GM12891 (cell line): Measurements from ENCODE around the gene AADACL2. TPM values are rescaled to one million over a fixed set of nuclear protein-coding genes. Genes with fewer than 3 reads are reported as not detected.

Experiments
- DNase-seq: peaks from one replicate; pipeline ENCODE4 v3.0.0; 2011; ENCODE audit warnings: low spot score; ENCODE audit not compliant: insufficient read length
- FAIRE-seq: peaks from 2 replicates; lab custom pipeline; 2011; peaks lifted over from hg19 to GRCh38; lab: Jason Lieb, UNC
- PAX5 ChIP-seq: IDR thresholded peaks from 2 replicates; pipeline ENCODE4 v1.6.1; 2011; ENCODE audit warnings: low read length, moderate library complexity, mild to moderate bottlenecking; ENCODE audit not compliant: insufficient read depth, severe bottlenecking
- POLR2A ChIP-seq: IDR thresholded peaks from 2 replicates; pipeline ENCODE4 v1.6.1; 2011; ENCODE audit warnings: low read depth, low read length, control low read depth
- POLR2AphosphoS5 ChIP-seq: IDR thresholded peaks from 2 replicates; pipeline ENCODE4 v1.6.1; 2011; ENCODE audit warnings: low read depth, low read length, control low read depth
- POU2F2 ChIP-seq: IDR thresholded peaks from 2 replicates; pipeline ENCODE4 v1.6.1; 2011; ENCODE audit warnings: low read depth, mild to moderate bottlenecking, control low read depth, low read length, moderate library complexity
- SPI1 ChIP-seq: IDR thresholded peaks from 2 replicates; pipeline ENCODE4 v1.6.1; 2011; ENCODE audit warnings: low read depth, low read length, control low read depth
- TAF1 ChIP-seq: IDR thresholded peaks from 2 replicates; pipeline ENCODE4 v1.6.1; 2011; ENCODE audit warnings: low read depth, low read length, control low read depth
- polyA plus RNA-seq: library from polyadenylated mRNA; unstranded; fragments of >200 nt; gene quantifications from one replicate; pipeline ENCODE4 v1.2.1, GENCODE V29; 2012; ENCODE audit warnings: low read depth, missing spikeins, inconsistent platforms; ENCODE audit not compliant: missing spikeins

AADACL2 gene, protein sequence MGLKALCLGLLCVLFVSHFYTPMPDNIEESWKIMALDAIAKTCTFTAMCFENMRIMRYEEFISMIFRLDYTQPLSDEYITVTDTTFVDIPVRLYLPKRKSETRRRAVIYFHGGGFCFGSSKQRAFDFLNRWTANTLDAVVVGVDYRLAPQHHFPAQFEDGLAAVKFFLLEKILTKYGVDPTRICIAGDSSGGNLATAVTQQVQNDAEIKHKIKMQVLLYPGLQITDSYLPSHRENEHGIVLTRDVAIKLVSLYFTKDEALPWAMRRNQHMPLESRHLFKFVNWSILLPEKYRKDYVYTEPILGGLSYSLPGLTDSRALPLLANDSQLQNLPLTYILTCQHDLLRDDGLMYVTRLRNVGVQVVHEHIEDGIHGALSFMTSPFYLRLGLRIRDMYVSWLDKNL
- polyA plus RNA-seq: not detected

DNA sequence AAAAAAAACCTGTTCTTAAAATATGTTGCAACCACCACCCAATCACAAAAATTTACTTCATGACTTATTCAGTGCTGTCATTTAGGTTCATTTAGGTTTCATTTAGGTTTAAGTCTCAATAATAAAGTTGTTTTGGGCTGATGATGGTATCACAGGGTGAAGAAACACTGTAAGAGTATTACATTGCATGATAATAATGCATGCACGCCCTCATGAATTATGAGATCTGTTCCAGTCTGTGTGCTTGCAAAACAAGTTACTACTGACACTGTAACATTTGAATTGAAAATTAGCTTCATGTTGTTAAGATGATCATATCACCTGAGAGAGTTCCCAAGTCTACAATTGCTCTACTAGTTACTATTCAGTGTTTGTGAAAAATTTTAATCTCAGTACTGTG lies at the start of gene AADACL2:
TSS of gene AADACL2 (plus strand) at position 315 of the 400 bp plus-strand sequence. CDS start 109 bp downstream, outside the sequence.
- DNase-seq (no peak), FAIRE-seq (no peak)
- TF ChIP-seq SPI1 (no peak), TAF1 (no peak), POU2F2 (no peak), POLR2AphosphoS5 (no peak)

DNA sequence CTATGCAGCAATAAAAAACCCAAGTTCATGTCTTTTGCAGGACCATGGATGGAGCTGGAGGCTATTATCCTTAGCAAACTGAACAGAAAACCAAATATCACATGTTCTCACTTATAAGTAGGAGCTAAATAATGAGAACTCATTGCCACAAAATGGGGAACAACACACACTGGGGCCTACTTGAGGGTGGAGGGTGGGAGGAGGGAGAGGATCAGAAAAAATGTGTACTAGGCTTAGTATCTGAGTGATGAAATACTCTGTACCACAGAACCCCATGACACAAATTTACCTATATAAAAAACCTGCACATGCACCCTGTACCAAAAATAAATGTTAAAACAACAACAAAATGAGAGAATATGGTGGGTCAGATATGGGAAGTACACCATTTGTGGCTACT lies 49.6 kb upstream of the AADACL2 start:
- no peak for DNase-seq
- FAIRE-seq: no peak
- TF ChIP-seq POLR2A (no peak), POLR2AphosphoS5 (no peak), POU2F2 (no peak), SPI1 (no peak), PAX5 (no peak), TAF1 (no peak)

DNA sequence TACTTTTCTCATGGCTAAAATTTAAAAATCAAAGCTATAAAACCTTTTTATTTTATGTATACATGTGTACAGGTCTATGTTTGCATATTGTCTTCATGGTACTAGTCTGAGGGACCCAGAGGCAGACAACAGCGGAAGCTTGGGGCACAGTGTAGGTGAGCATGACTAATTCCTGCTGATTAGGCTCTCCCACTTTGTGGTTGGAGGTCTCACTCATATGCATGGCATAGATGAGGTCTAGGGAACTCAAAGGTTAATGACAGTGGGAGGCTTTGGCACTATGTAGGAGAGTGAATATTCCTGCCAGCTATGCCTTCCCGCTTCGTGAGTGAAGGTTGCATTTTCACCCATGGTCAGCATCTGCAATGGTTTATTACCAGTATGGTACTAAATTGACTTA lies 47.5 kb upstream of the AADACL2 start:
- DNase-seq (no peak), FAIRE-seq (no peak)
- TF ChIP-seq TAF1: no peak
- no peak for TF ChIP-seq POLR2A
- no peak for TF ChIP-seq SPI1
- no peak for TF ChIP-seq POLR2AphosphoS5
- no peak for TF ChIP-seq POU2F2
- no peak for TF ChIP-seq PAX5

DNA sequence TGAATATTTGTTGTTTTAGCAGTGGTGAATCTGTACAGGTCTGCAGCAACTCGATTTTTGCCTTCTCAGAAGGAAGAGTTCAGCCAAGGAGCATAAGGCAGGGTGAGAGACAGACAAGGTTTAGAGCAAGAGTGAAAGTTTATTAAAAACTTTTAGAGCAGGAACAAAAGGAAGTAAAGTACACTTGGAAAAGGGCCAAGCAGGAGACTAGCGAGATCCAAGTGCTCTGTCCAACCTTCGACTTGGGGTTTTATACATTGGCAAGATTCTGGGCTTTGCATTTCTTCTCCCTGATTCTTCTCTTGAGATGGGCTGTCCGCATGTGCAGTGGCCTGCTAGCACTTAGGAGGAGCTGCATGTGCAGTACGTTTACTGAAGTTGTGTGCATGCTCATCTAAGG lies 46.7 kb upstream of the AADACL2 start:
- DNase-seq: no peak
- FAIRE-seq: peak; percentile 5
- TF ChIP-seq PAX5: no peak
- TF ChIP-seq POLR2A: no peak
- no peak for TF ChIP-seq POU2F2
- no peak for TF ChIP-seq SPI1
- TF ChIP-seq POLR2AphosphoS5: no peak
- TF ChIP-seq TAF1: no peak

DNA sequence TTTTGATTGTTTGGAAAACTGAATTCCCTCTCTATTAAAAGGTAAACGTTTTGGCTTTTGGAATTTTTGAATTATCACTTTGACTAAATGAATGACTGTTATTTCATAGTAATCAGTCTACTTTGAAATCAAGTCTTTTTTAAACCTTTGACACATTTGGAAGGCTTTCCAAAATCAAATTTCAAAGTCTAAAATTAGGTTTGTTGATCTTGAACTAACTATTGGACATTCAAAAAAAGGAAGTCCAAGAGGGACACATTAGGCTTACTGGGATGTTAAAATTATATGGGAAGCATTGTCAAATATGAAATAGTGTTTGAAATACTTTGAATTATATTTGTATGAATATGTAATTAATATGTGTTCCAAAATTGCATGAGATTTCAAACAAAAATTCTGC lies 45.2 kb upstream of the AADACL2 start:
- FAIRE-seq (no peak), DNase-seq (no peak)
- TF ChIP-seq PAX5: no peak
- no peak for TF ChIP-seq POLR2A
- no peak for TF ChIP-seq POLR2AphosphoS5
- TF ChIP-seq SPI1: no peak
- no peak for TF ChIP-seq TAF1
- no peak for TF ChIP-seq POU2F2

DNA sequence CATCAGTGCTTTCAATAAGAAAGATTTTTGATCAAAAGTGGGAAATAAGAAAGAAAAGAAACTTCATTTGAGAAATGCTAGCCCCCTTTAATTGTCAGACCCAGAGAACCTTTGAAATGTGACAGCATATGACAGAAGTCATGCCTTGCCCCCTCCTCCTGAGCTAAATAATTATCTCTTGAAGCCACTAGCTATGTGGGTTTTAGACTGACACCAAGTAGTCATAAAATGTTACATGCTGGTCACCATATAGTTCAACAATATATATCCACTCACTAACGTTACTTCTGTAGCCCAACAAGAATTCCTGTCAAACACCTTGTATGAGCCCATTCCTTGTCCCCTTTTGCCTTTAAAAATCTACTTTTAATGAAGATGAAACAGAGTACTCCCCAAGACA lies 43.1 kb upstream of the AADACL2 start:
- no peak for TF ChIP-seq TAF1
- TF ChIP-seq POLR2A: no peak
- no peak for DNase-seq
- no peak for FAIRE-seq

DNA sequence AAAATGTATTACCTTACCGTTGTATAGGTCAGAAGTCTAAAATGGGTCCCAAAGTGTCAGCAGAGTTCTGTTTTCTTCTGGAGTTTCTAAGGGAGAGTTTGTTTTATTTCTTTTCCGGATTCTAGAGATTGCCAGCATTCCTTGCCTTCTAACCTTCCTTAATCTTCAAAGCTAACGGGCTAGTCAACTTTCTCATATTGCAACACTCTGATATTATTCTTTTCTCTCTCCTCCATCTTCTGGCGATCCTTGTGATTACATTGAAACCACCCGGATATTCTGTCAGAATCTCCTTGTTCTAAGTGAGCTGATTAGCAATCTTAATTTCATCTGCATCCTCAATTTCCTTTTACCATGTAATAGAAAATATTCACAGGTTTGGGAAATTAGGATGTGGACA lies 36.2 kb upstream of the AADACL2 start:
- no peak for FAIRE-seq
- no peak for DNase-seq
- no peak for TF ChIP-seq POU2F2
- no peak for TF ChIP-seq SPI1
- no peak for TF ChIP-seq POLR2A
- no peak for TF ChIP-seq PAX5
- TF ChIP-seq POLR2AphosphoS5: no peak
- no peak for TF ChIP-seq TAF1

DNA sequence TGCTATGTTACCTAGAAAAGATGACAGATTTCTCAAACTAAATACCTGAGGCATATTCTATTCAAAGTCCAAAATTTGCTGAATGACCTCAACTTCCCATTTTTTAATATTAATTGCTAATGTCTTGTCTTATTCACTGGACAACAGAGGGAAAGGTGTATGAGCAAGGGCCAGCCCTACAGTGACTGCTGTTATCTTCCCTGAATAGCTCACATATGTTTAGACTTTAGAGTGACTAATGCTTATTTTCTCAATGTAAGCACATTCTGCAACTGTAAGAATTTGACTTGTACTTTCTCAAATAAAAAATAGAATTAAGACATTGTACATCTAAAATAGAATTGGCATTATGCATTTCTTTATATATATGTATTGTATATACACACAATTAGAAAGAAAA lies 26.5 kb upstream of the AADACL2 start:
- no peak for DNase-seq
- no peak for FAIRE-seq
- TF ChIP-seq POLR2A (no peak), TAF1 (no peak), POU2F2 (no peak), PAX5 (no peak), SPI1 (no peak), POLR2AphosphoS5 (no peak)

DNA sequence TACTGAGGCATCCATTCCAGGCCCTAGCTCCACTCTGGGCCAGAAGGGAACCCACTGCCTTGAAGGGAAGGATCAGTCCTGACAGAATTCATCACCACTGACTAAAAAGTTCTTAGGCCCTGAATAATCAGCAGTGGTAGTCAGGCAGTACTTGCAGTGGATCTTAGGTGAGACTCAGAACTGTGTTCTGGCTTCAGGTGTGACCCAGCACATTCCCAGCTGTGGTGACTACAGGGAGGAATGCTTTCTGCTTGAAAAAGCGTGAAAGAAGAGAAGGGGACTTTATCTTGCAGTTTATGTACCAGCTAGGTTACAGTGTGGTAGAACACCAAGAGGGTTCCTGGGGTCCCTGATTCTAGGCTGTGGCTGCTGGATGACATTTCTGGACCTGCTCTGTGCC lies 24.9 kb upstream of the AADACL2 start:
- no peak for DNase-seq
- no peak for FAIRE-seq
- TF ChIP-seq TAF1: no peak
- TF ChIP-seq SPI1: no peak
- TF ChIP-seq PAX5: no peak
- no peak for TF ChIP-seq POLR2A
- TF ChIP-seq POLR2AphosphoS5: no peak
- no peak for TF ChIP-seq POU2F2

DNA sequence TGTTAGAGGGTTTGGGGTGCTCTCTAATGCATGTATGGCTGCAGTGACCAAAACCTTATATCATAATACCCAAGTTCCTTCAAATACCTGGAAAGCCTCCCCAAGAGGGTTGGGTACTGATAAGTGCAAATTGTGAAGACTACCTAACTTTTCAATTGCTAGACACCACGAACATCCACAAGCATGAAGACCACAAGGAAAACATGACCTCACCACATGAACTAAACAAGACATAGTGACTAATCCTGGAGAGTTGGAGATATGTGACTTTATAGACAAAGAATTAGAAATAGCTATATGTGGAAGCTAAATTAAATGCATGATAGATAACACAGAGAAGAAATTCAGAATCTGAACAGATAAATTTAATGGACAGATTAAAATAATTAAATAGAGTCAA lies 23.9 kb upstream of the AADACL2 start:
- FAIRE-seq: no peak
- DNase-seq: no peak
- TF ChIP-seq POLR2AphosphoS5: no peak
- TF ChIP-seq SPI1: no peak
- no peak for TF ChIP-seq TAF1
- TF ChIP-seq POU2F2: no peak
- TF ChIP-seq POLR2A: no peak
- no peak for TF ChIP-seq PAX5
